ENCODE measurements around the gene TUBGCP6.

GRCh38 chr22:50185375-50186087 lies 59.3 kb downstream of the TUBGCP6 start, which contains the start of gene TRABD:
- TF ChIP-seq CTCF (IDR thresholded peaks at IDR 0.05; ENCODE audit: poor library complexity, severe bottlenecking) (no peak), EZH2 (IDR thresholded peaks at IDR 0.05; ENCODE audit: borderline replicate concordance, insufficient read depth, low read length, poor library complexity, severe bottlenecking) (no peak), MXI1 (conservative IDR thresholded peaks at IDR 0.05; ENCODE audit: poor library complexity, severe bottlenecking) (no peak), EP300 (conservative IDR thresholded peaks at IDR 0.05; ENCODE audit: poor library complexity, severe bottlenecking) (no peak), POLR2AphosphoS5 (IDR thresholded peaks at IDR 0.05) (no peak), TAF1 (IDR thresholded peaks at IDR 0.05; ENCODE audit: low read depth) (no peak), RAD21 (conservative IDR thresholded peaks at IDR 0.05) (no peak)

Data from neural cell (in vitro differentiated cells).